Lower leg skin (tissue), 3 donors: ENCODE measurements around the gene ZMYM2.

ENCODE experiments used
- POLR2A ChIP-seq, 2 donors: fragments of 450-650 bp; IDR thresholded peaks; one replicate each; pipeline ENCODE4 v1.6.1; 2016 to 2017; ENCODE audit warnings: antibody characterized with exemption in 2 of 2, mild to moderate bottlenecking in 1 of 2, moderate library complexity in 1 of 2
- TF ChIP-seq, protein P1 (sequence below), 3 donors: fragments of 450-650 bp; IDR thresholded peaks; one replicate each; pipeline ENCODE4 v1.5.1; 2016; ENCODE audit warnings: antibody characterized with exemption in 3 of 3, mild to moderate bottlenecking in 3 of 3, moderate library complexity in 2 of 3

DNA sequence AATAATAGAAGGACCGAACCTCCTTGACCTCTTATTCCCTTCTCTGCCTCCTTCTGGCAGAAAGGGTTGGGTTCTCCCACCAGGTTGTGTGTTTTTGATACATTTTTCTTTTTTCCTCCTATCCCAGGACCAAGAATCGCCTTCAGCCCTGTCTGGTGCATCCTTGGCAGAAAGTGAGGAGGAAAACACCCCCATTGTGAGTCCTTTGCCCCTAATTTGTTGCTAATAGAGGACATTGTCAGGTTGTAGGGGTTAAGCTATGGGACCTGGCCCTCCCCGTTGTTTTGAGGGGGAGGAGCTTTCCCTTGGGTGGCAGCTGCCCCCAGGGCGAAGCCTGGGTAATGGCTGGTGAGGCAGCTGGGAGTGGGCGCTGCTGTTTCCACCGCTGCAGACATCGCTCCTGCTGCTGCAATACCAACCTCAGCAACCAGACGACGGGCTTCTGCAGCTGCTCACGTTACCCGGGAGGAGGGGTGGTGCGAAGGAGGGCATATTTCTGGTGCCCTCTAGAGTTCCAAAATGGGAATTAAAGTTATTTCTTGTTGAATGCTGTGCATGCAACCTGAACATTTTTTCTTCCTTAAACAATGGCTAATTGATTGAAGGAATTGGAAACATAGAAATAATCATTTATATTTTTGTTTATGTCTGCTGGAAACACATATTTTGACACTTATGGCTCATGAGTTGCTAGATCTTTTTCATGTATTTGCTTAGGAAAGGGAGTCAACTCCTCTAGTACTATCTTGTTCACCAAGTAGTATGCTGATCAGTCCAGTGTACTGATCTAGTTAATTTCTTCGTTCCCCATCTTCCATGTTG lies 1.5 kb downstream of the ZMYM2 start:
- TF ChIP-seq, protein P1, sequence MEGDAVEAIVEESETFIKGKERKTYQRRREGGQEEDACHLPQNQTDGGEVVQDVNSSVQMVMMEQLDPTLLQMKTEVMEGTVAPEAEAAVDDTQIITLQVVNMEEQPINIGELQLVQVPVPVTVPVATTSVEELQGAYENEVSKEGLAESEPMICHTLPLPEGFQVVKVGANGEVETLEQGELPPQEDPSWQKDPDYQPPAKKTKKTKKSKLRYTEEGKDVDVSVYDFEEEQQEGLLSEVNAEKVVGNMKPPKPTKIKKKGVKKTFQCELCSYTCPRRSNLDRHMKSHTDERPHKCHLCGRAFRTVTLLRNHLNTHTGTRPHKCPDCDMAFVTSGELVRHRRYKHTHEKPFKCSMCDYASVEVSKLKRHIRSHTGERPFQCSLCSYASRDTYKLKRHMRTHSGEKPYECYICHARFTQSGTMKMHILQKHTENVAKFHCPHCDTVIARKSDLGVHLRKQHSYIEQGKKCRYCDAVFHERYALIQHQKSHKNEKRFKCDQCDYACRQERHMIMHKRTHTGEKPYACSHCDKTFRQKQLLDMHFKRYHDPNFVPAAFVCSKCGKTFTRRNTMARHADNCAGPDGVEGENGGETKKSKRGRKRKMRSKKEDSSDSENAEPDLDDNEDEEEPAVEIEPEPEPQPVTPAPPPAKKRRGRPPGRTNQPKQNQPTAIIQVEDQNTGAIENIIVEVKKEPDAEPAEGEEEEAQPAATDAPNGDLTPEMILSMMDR (IDR thresholded peaks at IDR 0.05) = peak in 2 of 3 donors; percentile 62 to 92
- no peak for TF ChIP-seq POLR2A (IDR thresholded peaks at IDR 0.05)
